DMS53 treated with DMSO at 0.1 percent for 48 hours (cell line): Measurements from ENCODE around the gene PKIB.
"Not testable (repeated sequence)": the region's sequence is repeated elsewhere in the genome, so short reads cannot be mapped to it uniquely, and the experiment has no call there.

Experiments
- DNase-seq: peaks from one replicate; lab custom pipeline; 2025; ENCODE audit not compliant: unreplicated experiment; lab: John Stamatoyannopoulos, UW

Gene PKIB

GRCh38 chr6:122620428-122620827 is 10.2 kb downstream of the PKIB start:
- DNase-seq, result peak; percentile 13

- DNase-seq, result peak; percentile 77
Observed at GRCh38 chr6:122620902-122621301, 10.7 kb downstream of the PKIB start.

GRCh38 chr6:122621638-122622037 is 11.4 kb downstream of the PKIB start:
- no peak for DNase-seq

- no peak for DNase-seq
Observed at GRCh38 chr6:122622479-122622878, 12.3 kb downstream of the PKIB start.

- DNase-seq, result no peak
Observed at GRCh38 chr6:122623279-122623678, 13.1 kb downstream of the PKIB start.

GRCh38 chr6:122624853-122625252 is 14.6 kb downstream of the PKIB start:
- DNase-seq, result no peak

- DNase-seq, result no peak
Observed at GRCh38 chr6:122628714-122629113, 18.5 kb downstream of the PKIB start.

- no peak for DNase-seq
Observed at GRCh38 chr6:122631571-122632249, 21.5 kb downstream of the PKIB start.

GRCh38 chr6:122640366-122640765 is 30.2 kb downstream of the PKIB start:
- no peak for DNase-seq

GRCh38 chr6:122641819-122642218 is 31.6 kb downstream of the PKIB start:
- DNase-seq, result no peak

- not testable (repeated sequence) for DNase-seq
Observed at GRCh38 chr6:122642604-122643003, 32.4 kb downstream of the PKIB start.

- no peak for DNase-seq
Observed at GRCh38 chr6:122645256-122645655, 35.1 kb downstream of the PKIB start.

GRCh38 chr6:122647765-122648164 is 37.6 kb downstream of the PKIB start:
- DNase-seq, result no peak

- no peak for DNase-seq
Observed at GRCh38 chr6:122648726-122649125, 38.5 kb downstream of the PKIB start.

GRCh38 chr6:122649701-122650100 is 39.5 kb downstream of the PKIB start:
- DNase-seq, result no peak

GRCh38 chr6:122650403-122650802 is 40.2 kb downstream of the PKIB start:
- no peak for DNase-seq

GRCh38 chr6:122651031-122651430 is 40.8 kb downstream of the PKIB start:
- DNase-seq, result no peak

GRCh38 chr6:122651604-122652003 is 41.4 kb downstream of the PKIB start:
- no peak for DNase-seq

- no peak for DNase-seq
Observed at GRCh38 chr6:122652431-122652830, 42.2 kb downstream of the PKIB start.

GRCh38 chr6:122653094-122653493 is 42.9 kb downstream of the PKIB start:
- DNase-seq, result peak; percentile 33

GRCh38 chr6:122654012-122654411 is 43.8 kb downstream of the PKIB start:
- no peak for DNase-seq

- DNase-seq, result no peak
Observed at GRCh38 chr6:122657601-122658000, 47.4 kb downstream of the PKIB start.

GRCh38 chr6:122660296-122660695 is 50.1 kb downstream of the PKIB start:
- no peak for DNase-seq
